GM06990 (cell line): ENCODE measurements around the gene ARHGEF10L.

Source experiments
- DNase-seq: peaks from one replicate; pipeline ENCODE4 v3.0.0-alpha.2; 2011; ENCODE audit not compliant: insufficient read length; ENCODE audit errors: extremely low read depth
- H3K27me3 ChIP-seq: replicated peaks from 2 replicates; pipeline ENCODE4 v1.6.0; 2011; ENCODE audit warnings: low read length; ENCODE audit not compliant: control insufficient read depth, insufficient read depth
- H3K36me3 ChIP-seq: 2 replicates; pipeline ENCODE4 v1.5.1; 2011; ENCODE audit warnings: low read length; ENCODE audit not compliant: control insufficient read depth, insufficient read depth
- H3K4me3 ChIP-seq: replicated peaks from 2 replicates; pipeline ENCODE4 v1.5.1; 2011; ENCODE audit warnings: low read depth, mild to moderate bottlenecking, control low read depth, low read length
- CTCF ChIP-seq: IDR thresholded peaks from 2 replicates; pipeline ENCODE4 v1.5.1; 2011; ENCODE audit warnings: low read length, control low read depth, mild to moderate bottlenecking, inconsistent platforms; ENCODE audit not compliant: insufficient read depth, poor library complexity, severe bottlenecking

Gene ARHGEF10L

GRCh38 chr1:17706445-17706844 lies 166.9 kb downstream of the ARHGEF10L start:
- H3K27me3 ChIP-seq, result no peaks in the 10 kb centered on the region; the same call in 1 of the 2 replicates
- H3K4me3 ChIP-seq, result no peak overlapping the region
- H3K36me3 ChIP-seq, result no peaks in the 10 kb centered on the region
- no peak for DNase-seq
- TF ChIP-seq CTCF, result no peak

- no peak overlapping the region for H3K4me3 ChIP-seq
- no peak for DNase-seq
- no peaks in the 10 kb centered on the region for H3K36me3 ChIP-seq
- H3K27me3 ChIP-seq, result no peaks in the 10 kb centered on the region
- TF ChIP-seq CTCF, result no peak
These were observed 170.5 kb downstream of the ARHGEF10L start for GRCh38 chr1:17709981-17710380.

GRCh38 chr1:17710889-17711576 lies 171.5 kb downstream of the ARHGEF10L start:
- TF ChIP-seq CTCF, result no peak
- DNase-seq, result no peak
- Histone ChIP-seq H3K27me3 (no peaks in the 10 kb centered on the region), H3K36me3 (no peaks in the 10 kb centered on the region), H3K4me3 (no peak overlapping the region)

- no peaks in the 10 kb centered on the region for H3K36me3 ChIP-seq
- DNase-seq, result no peak
- no peaks in the 10 kb centered on the region for H3K27me3 ChIP-seq
- TF ChIP-seq CTCF, result no peak
- no peak overlapping the region for H3K4me3 ChIP-seq
These were observed 172.0 kb downstream of the ARHGEF10L start for GRCh38 chr1:17711577-17711910.

GRCh38 chr1:17711941-17712340 lies 172.4 kb downstream of the ARHGEF10L start:
- TF ChIP-seq CTCF, result no peak

GRCh38 chr1:17713993-17714392 lies 174.5 kb downstream of the ARHGEF10L start:
- Histone ChIP-seq H3K27me3 (no peaks in the 10 kb centered on the region), H3K4me3 (no peak overlapping the region), H3K36me3 (no peaks in the 10 kb centered on the region)
- DNase-seq, result no peak
- TF ChIP-seq CTCF, result no peak

More at GRCh38 chr1:17711941-17712340, 172.4 kb downstream of the ARHGEF10L start:
- no peaks in the 10 kb centered on the region for H3K27me3 ChIP-seq
- no peak for DNase-seq
- no peaks in the 10 kb centered on the region for H3K36me3 ChIP-seq
- no peak overlapping the region for H3K4me3 ChIP-seq
